Trophoblast cell (in vitro differentiated cells and primary cell): ENCODE measurements around the gene ACTG1.

Experiments
- DNase-seq, 2 donors: peaks; one replicate each; pipeline ENCODE4 v3.0.0-alpha.2; 2016
- H2AFZ ChIP-seq: 2 replicates; pipeline ENCODE4 v1.6.1; 2013; ENCODE audit warnings: low read length, moderate library complexity, mild to moderate bottlenecking; ENCODE audit not compliant: insufficient read depth, poor library complexity
- H2AK5ac ChIP-seq: 2 replicates; pipeline ENCODE4 v1.6.1; 2013; ENCODE audit warnings: mild to moderate bottlenecking, low read length
- H2BK120ac ChIP-seq: 2 replicates; pipeline ENCODE4 v1.6.1; 2013; ENCODE audit warnings: low read length, mild to moderate bottlenecking, moderate library complexity; ENCODE audit not compliant: insufficient read depth, poor library complexity
- H2BK12ac ChIP-seq: 2 replicates; pipeline ENCODE4 v1.6.1; 2013; ENCODE audit warnings: mild to moderate bottlenecking, low read length, moderate library complexity
- H2BK5ac ChIP-seq: 2 replicates; pipeline ENCODE4 v1.6.1; 2013; ENCODE audit warnings: low read length, low read depth, moderate library complexity, mild to moderate bottlenecking; ENCODE audit not compliant: poor library complexity
- H3K14ac ChIP-seq: 2 replicates; pipeline ENCODE4 v1.6.1; 2013; ENCODE audit warnings: mild to moderate bottlenecking, low read length
- H3K18ac ChIP-seq: 2 replicates; pipeline ENCODE4 v1.6.1; 2013; ENCODE audit warnings: mild to moderate bottlenecking, low read length
- H3K23ac ChIP-seq: 2 replicates; pipeline ENCODE4 v1.6.1; 2013; ENCODE audit warnings: low read length
- H3K27ac ChIP-seq: 2 replicates; pipeline ENCODE4 v1.5.1; 2013; ENCODE audit warnings: low read depth, mild to moderate bottlenecking, inconsistent platforms, low read length, moderate library complexity
- H3K27me3 ChIP-seq: 2 replicates; pipeline ENCODE4 v1.6.1; 2013; ENCODE audit warnings: inconsistent platforms, mild to moderate bottlenecking, low read length, moderate library complexity; ENCODE audit not compliant: insufficient read depth
- H3K36me3 ChIP-seq, 2 experiments: 1 replicate in 1 of 2; 2 replicates in 1 of 2; pipeline ENCODE4 v1.6.1; 2013; ENCODE audit warnings: low read length in 2 of 2, mild to moderate bottlenecking in 2 of 2, moderate library complexity in 1 of 2; ENCODE audit not compliant: insufficient read depth in 2 of 2, control insufficient read depth in 1 of 2
- H3K4ac ChIP-seq: 2 replicates; pipeline ENCODE4 v1.6.1; 2013; ENCODE audit warnings: low read depth, mild to moderate bottlenecking, low read length, moderate library complexity
- H3K4me1 ChIP-seq, 2 experiments: 1 replicate in 1 of 2; 2 replicates in 1 of 2; pipeline ENCODE4 v1.6.1; 2013; ENCODE audit warnings: low read length in 2 of 2, mild to moderate bottlenecking in 2 of 2, moderate library complexity in 1 of 2; ENCODE audit not compliant: insufficient read depth in 2 of 2, control insufficient read depth in 1 of 2
- H3K4me2 ChIP-seq: 2 replicates; pipeline ENCODE4 v1.6.1; 2013; ENCODE audit warnings: inconsistent platforms, mild to moderate bottlenecking, low read length, moderate library complexity
- H3K4me3 ChIP-seq: 2 replicates; pipeline ENCODE4 v1.5.1; 2013; ENCODE audit warnings: mild to moderate bottlenecking, low read depth, low read length, inconsistent platforms
- H3K79me1 ChIP-seq: one replicate; pipeline ENCODE4 v1.6.1; 2013; ENCODE audit warnings: low read length
- H3K79me2 ChIP-seq: 2 replicates; pipeline ENCODE4 v1.6.1; 2013; ENCODE audit warnings: low read length, mild to moderate bottlenecking; ENCODE audit not compliant: control insufficient read depth, insufficient read depth, poor library complexity
- H3K9ac ChIP-seq: 2 replicates; pipeline ENCODE4 v1.6.1; 2013; ENCODE audit warnings: mild to moderate bottlenecking, low read length
- H3K9me3 ChIP-seq: 2 replicates; pipeline ENCODE4 v1.6.1; 2013; ENCODE audit warnings: low read depth, mild to moderate bottlenecking, control low read depth, inconsistent platforms, low read length; ENCODE audit not compliant: insufficient read depth
- H4K12ac ChIP-seq: 2 replicates; pipeline ENCODE4 v1.6.1; 2013; ENCODE audit warnings: low read depth, mild to moderate bottlenecking, low read length, moderate library complexity
- H4K8ac ChIP-seq: 2 replicates; pipeline ENCODE4 v1.6.1; 2013; ENCODE audit warnings: low read depth, mild to moderate bottlenecking, low read length, moderate library complexity
- H4K91ac ChIP-seq: one replicate; pipeline ENCODE4 v1.6.1; 2013; ENCODE audit warnings: low read depth, mild to moderate bottlenecking, low read length, moderate library complexity
- WGBS: extraction: QIAGEN DNeasy Blood & Tissue Kit; methylation state at CpG from one replicate; pipeline ENCODE4 v1.1.7; 2013; ENCODE audit warnings: missing lambda C conversion rate; ENCODE audit not compliant: insufficient read length, insufficient coverage; ENCODE audit errors: extremely low coverage; 5-methylcytosine and 5-hydroxymethylcytosine counted together

ACTG1 gene

DNA sequence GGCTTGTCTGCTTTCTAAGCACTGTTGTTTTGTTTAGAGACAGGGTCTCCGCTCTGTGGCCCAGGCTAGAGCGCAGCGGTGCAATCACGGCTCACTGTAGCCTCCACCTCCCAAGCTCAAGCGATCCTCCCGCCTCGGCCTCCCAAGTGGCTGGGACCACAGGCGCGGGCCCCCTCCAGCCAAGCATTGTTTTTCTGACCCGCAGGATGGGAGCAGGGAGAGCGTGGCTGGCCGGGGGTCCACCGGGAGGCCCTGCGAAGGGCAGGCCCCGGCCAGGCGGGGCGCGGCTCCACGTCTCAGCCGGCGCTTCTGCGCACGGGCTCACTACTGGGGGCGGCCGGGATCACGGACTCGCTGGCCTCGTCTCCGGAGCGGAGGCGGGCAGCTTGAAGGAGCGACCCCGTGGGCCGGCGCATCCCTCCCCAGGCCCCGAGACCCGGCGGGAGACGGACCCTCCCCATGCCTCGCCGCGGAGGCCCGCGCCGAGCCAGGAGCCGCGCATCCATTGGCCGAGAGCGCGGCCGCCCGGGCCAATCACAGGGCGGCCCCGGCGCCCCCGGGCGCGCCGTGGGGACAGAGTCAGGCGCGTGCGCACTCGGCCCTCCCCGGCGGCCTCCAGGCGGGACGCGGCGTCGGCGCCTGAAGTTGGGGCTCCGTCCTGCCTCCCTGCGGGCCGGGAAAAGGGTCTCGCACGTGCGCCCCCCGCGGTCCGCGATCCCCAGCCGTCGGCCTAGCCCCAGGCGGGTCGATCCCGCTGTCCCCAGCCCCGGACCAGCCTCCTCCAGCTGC lies 24.9 kb downstream of the ACTG1 start:
- peak overlapping the region; percentile 78 for H3K9ac ChIP-seq
- no peaks in the 10 kb centered on the region for H3K36me3 ChIP-seq
- no CpG with 5 or more reads among the region's 87 CpGs for WGBS
- H3K4me3 ChIP-seq, result peak overlapping the region; percentile 65
- H3K18ac ChIP-seq, result peak overlapping the region; percentile 94
- H2BK5ac ChIP-seq, result no peak overlapping the region
- H3K4me1 ChIP-seq, result peaks cover 11 to 20% of the 10 kb centered on the region in 2 experiments
- H3K79me2 ChIP-seq, result peaks cover 5% of the 10 kb centered on the region
- peak overlapping the region; percentile 93 for H2AK5ac ChIP-seq
- H3K9me3 ChIP-seq, result peaks cover 4% of the 10 kb centered on the region
- peak overlapping the region; percentile 98 for H4K8ac ChIP-seq
- H3K4ac ChIP-seq, result peak overlapping the region; percentile 70
- DNase-seq, result peak; percentile 53 to 83
- peak overlapping the region; percentile 84 for H2BK120ac ChIP-seq
- peak overlapping the region; percentile 89 for H4K12ac ChIP-seq
- peak overlapping the region; percentile 96 for H2AFZ ChIP-seq
- H3K4me2 ChIP-seq, result peak overlapping the region; percentile 84
- H3K23ac ChIP-seq, result no peak overlapping the region
- peak overlapping the region; percentile 47 for H2BK12ac ChIP-seq
- peak overlapping the region; percentile 91 for H4K91ac ChIP-seq
- H3K27me3 ChIP-seq, result peaks cover 7% of the 10 kb centered on the region
- peak overlapping the region; percentile 94 for H3K14ac ChIP-seq
- H3K27ac ChIP-seq, result no peak overlapping the region
- peaks cover 7% of the 10 kb centered on the region for H3K79me1 ChIP-seq

DNA sequence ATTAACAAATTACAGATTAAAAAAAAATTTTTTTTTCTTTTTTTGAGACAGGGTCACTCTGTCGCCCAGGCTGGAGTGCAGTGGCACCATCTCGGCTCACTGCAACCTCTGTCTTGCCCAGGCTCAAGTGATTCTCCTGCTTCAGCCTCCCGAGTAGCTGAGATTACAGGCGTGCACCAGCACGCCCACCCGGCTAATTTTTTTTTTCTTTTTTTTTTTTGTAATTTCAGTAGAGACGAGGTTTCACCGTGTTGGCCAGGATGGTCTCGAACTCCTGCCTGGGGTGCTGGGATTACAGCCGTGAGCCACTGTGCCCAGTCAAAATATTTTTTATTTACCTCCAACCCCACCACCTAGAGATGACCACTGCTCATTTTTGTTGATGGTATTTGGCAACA lies 25.5 kb downstream of the ACTG1 start:
- WGBS, result no CpG with 5 or more reads among the region's 10 CpGs
- Histone ChIP-seq H2BK120ac (no peak overlapping the region), H4K12ac (no peak overlapping the region), H3K14ac (no peak overlapping the region), H4K91ac (no peak overlapping the region), H3K4me3 (no peak overlapping the region), H3K4me1 (peaks cover 11 to 20% of the 10 kb centered on the region in 2 experiments), H3K9me3 (peaks cover 4% of the 10 kb centered on the region), H2BK12ac (no peak overlapping the region), H3K36me3 (no peaks in the 10 kb centered on the region), H3K79me1 (peaks cover 7% of the 10 kb centered on the region), H2BK5ac (no peak overlapping the region), H3K18ac (no peak overlapping the region), H2AK5ac (no peak overlapping the region), H2AFZ (no peak overlapping the region), H3K27me3 (peaks cover 9% of the 10 kb centered on the region), H3K27ac (no peak overlapping the region), H3K4ac (no peak overlapping the region), H3K79me2 (peaks cover 5% of the 10 kb centered on the region), H3K4me2 (no peak overlapping the region), H3K23ac (no peak overlapping the region), H4K8ac (peak overlapping the region; percentile 93), H3K9ac (no peak overlapping the region)
- no peak for DNase-seq

DNA sequence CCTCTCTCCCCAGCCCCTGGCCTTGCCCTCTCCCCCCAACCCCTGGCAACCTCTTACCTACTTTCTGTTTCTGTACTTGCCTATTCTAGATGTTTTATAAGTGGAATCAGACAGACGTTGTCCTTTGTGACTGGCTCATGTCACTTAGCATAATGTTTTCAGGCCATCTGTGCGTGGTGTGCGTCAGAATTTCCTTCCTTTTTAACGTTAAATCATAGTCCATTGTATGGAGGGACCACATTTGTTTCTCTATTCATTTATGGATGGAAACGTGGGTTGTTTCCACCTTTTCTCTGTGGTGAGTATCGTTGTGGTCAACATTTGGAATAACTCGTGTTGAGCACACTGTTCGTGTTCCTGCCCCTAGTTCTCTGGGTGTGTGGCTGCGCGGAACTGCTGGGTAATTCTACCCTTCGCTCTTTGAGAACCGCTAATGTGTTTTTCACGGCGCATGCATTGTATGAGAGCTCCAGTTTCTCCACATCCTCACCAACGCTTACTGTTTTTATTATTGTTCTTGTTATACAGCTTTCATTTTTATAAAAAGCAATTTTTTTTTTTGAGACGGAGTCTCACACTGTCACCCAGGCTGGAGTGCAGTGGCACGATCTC lies 26.3 kb downstream of the ACTG1 start:
- Histone ChIP-seq H3K79me2 (peaks cover 5% of the 10 kb centered on the region), H3K79me1 (peaks cover 7% of the 10 kb centered on the region), H4K8ac (no peak overlapping the region), H2BK120ac (no peak overlapping the region), H3K9ac (no peak overlapping the region), H3K9me3 (peaks cover 9% of the 10 kb centered on the region), H3K18ac (no peak overlapping the region), H3K4me2 (no peak overlapping the region), H4K12ac (no peak overlapping the region), H3K4me1 (peaks cover 11 to 20% of the 10 kb centered on the region in 2 experiments), H3K4me3 (no peak overlapping the region), H3K4ac (no peak overlapping the region), H2AFZ (no peak overlapping the region), H3K23ac (no peak overlapping the region), H4K91ac (no peak overlapping the region), H3K27ac (no peak overlapping the region), H3K14ac (no peak overlapping the region), H2BK12ac (no peak overlapping the region), H2BK5ac (no peak overlapping the region), H3K27me3 (peaks cover 13% of the 10 kb centered on the region), H3K36me3 (no peaks in the 10 kb centered on the region), H2AK5ac (no peak overlapping the region)
- DNase-seq, result no peak
- no CpG with 5 or more reads among the region's 17 CpGs for WGBS

DNA sequence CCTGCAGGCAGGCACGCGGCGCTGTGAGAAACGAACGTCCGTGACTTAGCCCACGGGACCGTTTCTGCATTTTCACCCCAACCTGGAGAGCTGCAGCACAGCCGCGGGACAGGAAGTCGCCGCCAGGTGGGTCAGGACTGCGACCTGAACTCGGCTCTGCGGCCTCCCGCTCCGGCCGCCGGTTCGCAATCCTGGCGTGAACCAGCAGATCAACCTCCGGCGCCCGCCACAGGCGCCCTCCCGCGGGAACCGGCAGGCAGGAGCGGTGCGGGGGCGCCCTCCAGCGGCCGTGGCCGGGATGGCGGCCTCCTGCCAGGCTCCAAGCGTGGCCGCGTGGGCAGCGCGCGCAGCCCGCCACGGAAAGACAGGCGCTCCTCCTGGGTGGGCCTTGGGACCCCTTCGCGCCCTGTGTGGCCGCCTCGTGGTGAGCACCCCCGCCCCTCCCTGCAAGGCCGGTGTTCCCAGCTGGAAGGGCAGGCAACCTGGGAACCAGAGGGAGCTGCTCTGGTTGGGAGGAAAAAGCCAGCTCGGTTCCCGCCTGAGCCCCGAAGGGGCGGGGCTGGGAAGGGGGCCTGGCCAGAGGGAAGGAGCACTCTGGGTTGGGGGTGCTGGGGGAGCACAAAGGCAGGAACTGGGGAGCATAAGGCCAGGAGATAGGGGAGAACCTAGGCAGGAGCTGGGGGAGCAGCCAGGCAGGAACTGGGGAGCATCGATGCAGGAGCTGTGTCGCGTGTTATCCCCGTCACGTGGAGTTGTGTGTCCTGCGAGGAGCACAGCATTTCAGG lies 28.2 kb downstream of the ACTG1 start:
- H2BK12ac ChIP-seq, result no peak overlapping the region
- H3K4me2 ChIP-seq, result peak overlapping the region; percentile 96
- H2BK5ac ChIP-seq, result no peak overlapping the region
- H3K4me1 ChIP-seq, result peaks cover 11 to 20% of the 10 kb centered on the region in 2 experiments
- DNase-seq, result peak; percentile 76 to 88
- H3K14ac ChIP-seq, result peak overlapping the region; percentile 78
- H3K9me3 ChIP-seq, result peaks cover 17% of the 10 kb centered on the region
- WGBS, result no CpG with 5 or more reads among the region's 60 CpGs
- no peak overlapping the region for H2AK5ac ChIP-seq
- peak overlapping the region; percentile 82 for H4K8ac ChIP-seq
- H2AFZ ChIP-seq, result peak overlapping the region; percentile 91
- no peak overlapping the region for H3K23ac ChIP-seq
- H4K12ac ChIP-seq, result peak overlapping the region; percentile 66
- no peaks in the 10 kb centered on the region for H3K36me3 ChIP-seq
- no peak overlapping the region for H3K4ac ChIP-seq
- no peak overlapping the region for H4K91ac ChIP-seq
- no peak overlapping the region for H3K27ac ChIP-seq
- H3K27me3 ChIP-seq, result peaks cover 25% of the 10 kb centered on the region
- peak overlapping the region; percentile 38 for H2BK120ac ChIP-seq
- H3K18ac ChIP-seq, result peak overlapping the region; percentile 13
- peaks cover 5% of the 10 kb centered on the region for H3K79me2 ChIP-seq
- peak overlapping the region; percentile 67 for H3K9ac ChIP-seq
- H3K79me1 ChIP-seq, result peaks cover 7% of the 10 kb centered on the region
- peak overlapping the region; percentile 62 for H3K4me3 ChIP-seq
